Measurements from ENCODE around the gene CDH22.

The CDH22 gene

GRCh38 chr20:46296526-46297250, 11.6 kb downstream of the CDH22 start:
- H3K27ac ChIP-seq: no peak overlapping the region
- H3K4me3 ChIP-seq: no peak overlapping the region
- DNase-seq (ENCODE audit: low spot score): no peak
- TF ChIP-seq, protein P1, sequence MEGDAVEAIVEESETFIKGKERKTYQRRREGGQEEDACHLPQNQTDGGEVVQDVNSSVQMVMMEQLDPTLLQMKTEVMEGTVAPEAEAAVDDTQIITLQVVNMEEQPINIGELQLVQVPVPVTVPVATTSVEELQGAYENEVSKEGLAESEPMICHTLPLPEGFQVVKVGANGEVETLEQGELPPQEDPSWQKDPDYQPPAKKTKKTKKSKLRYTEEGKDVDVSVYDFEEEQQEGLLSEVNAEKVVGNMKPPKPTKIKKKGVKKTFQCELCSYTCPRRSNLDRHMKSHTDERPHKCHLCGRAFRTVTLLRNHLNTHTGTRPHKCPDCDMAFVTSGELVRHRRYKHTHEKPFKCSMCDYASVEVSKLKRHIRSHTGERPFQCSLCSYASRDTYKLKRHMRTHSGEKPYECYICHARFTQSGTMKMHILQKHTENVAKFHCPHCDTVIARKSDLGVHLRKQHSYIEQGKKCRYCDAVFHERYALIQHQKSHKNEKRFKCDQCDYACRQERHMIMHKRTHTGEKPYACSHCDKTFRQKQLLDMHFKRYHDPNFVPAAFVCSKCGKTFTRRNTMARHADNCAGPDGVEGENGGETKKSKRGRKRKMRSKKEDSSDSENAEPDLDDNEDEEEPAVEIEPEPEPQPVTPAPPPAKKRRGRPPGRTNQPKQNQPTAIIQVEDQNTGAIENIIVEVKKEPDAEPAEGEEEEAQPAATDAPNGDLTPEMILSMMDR (IDR thresholded peaks at IDR 0.05): no peak

DNA sequence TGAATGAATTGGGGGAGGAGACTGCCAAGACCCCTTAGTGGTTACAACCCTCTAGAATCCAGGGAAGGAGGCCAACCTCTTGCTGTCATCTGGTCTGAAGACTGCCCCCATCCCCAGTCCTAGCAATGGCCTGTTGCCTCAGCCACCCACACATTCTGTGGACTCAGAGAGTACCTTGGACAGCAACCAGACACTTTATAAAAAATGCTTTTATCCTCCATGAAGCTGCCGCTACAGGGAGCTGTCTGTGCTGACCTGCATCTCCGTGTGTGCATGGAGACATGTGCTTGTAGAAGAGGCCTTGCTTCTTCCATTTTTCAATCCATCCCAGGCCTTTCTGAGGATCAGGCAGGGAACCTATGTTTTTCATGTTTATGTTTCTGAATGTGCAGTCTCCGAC, 15.2 kb downstream of the CDH22 start:
- TF ChIP-seq, protein P1 (IDR thresholded peaks at IDR 0.05): no peak
- H3K4me3 ChIP-seq: no peak overlapping the region
- H3K27ac ChIP-seq: no peak overlapping the region
- no peak for DNase-seq (ENCODE audit: low spot score)

GRCh38 chr20:46291401-46291800, 16.9 kb downstream of the CDH22 start:
- TF ChIP-seq, protein P1 (IDR thresholded peaks at IDR 0.05): no peak
- no peak for DNase-seq (ENCODE audit: low spot score)
- no peak overlapping the region for H3K27ac ChIP-seq
- no peak overlapping the region for H3K4me3 ChIP-seq

- Histone ChIP-seq H3K4me3 (no peak overlapping the region), H3K27ac (no peak overlapping the region)
- no peak for DNase-seq (ENCODE audit: low spot score)
- TF ChIP-seq, protein P1 (IDR thresholded peaks at IDR 0.05): no peak
Observed at GRCh38 chr20:46289432-46289831, 18.9 kb downstream of the CDH22 start.

DNA sequence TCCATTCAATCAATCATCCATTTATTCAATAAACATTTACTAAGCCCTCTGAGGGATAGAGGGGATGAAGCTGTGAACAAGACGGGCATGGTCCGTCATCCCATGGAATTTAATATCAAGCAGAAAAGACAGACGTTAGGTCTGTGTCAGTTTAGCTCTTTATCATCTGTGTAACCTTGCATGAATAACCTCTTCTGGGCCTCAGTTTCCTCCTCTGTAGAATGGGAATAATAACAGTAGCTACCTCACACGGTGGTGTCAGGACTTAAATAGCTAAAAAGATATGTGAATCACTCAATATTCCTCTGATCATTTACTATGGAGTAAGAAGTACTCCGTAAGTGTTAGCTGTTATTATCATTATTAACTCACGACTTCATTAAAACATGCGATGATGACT, 21.3 kb downstream of the CDH22 start:
- Histone ChIP-seq H3K4me3 (no peak overlapping the region), H3K27ac (no peak overlapping the region)
- TF ChIP-seq, protein P1 (IDR thresholded peaks at IDR 0.05): no peak
- no peak for DNase-seq (ENCODE audit: low spot score)

DNA sequence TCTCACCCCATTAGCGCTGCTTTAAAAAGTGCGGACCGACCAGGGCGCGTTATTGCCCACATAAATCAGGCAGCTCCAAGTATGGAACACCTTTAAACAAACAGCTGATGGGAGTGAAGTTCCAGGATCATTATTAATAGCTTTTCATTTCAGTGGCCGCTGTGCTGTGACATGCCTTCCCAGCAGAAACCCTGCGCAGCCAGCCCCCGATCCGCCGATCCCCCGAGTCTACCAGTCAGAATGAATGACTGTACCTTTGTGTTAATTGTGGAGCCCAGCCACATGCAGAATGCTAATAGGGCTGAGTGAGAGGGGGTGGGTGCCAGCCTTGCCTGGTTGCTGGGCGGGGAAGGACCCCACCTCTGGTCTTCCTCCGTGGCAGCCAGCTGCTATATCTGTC, 21.9 kb downstream of the CDH22 start:
- TF ChIP-seq, protein P1 (IDR thresholded peaks at IDR 0.05): no peak
- no peak for DNase-seq (ENCODE audit: low spot score)
- Histone ChIP-seq H3K27ac (no peak overlapping the region), H3K4me3 (no peak overlapping the region)

GRCh38 chr20:46285740-46286139, 22.6 kb downstream of the CDH22 start:
- TF ChIP-seq, protein P1 (IDR thresholded peaks at IDR 0.05): no peak
- DNase-seq (ENCODE audit: low spot score): no peak
- no peak overlapping the region for H3K27ac ChIP-seq
- H3K4me3 ChIP-seq: no peak overlapping the region
